ACC112 (cell line): ENCODE data around the gene NMNAT1.

Experiments used
- H2AFZ ChIP-seq: fragments of 200-600 bp; sonication (generic); one replicate; pipeline ENCODE4 v1.6.0; 2017; ENCODE audit warnings: antibody characterized with exemption, low read length; ENCODE audit not compliant: unreplicated experiment
- H3K27ac ChIP-seq: fragments of 200-600 bp; sonication (generic); 2 replicates; pipeline ENCODE4 v1.5.1; 2014; ENCODE audit warnings: low read depth, mild to moderate bottlenecking, antibody characterized with exemption, low read length, moderate library complexity
- H3K27me3 ChIP-seq: fragments of 200-600 bp; sonication (generic); 2 replicates; pipeline ENCODE4 v1.6.1; 2014; ENCODE audit warnings: mild to moderate bottlenecking, antibody characterized with exemption, low read length, moderate library complexity, mixed read lengths; ENCODE audit not compliant: insufficient read depth
- H3K36me3 ChIP-seq: fragments of 200-600 bp; sonication (generic); 2 replicates; pipeline ENCODE4 v1.6.1; 2016; ENCODE audit warnings: mild to moderate bottlenecking, antibody characterized with exemption, low read length, moderate library complexity, mixed read lengths; ENCODE audit not compliant: insufficient read depth
- H3K4me1 ChIP-seq: fragments of 200-600 bp; sonication (generic); one replicate; pipeline ENCODE4 v1.6.1; 2016; ENCODE audit warnings: low read length, mixed read lengths; ENCODE audit not compliant: insufficient read depth, unreplicated experiment, control insufficient read depth
- H3K4me3 ChIP-seq: fragments of 200-600 bp; sonication (generic); 2 replicates; pipeline ENCODE4 v1.5.1; 2014; ENCODE audit warnings: mild to moderate bottlenecking, low read depth, low read length
- H3K79me2 ChIP-seq: fragments of 200-600 bp; sonication (generic); one replicate; pipeline ENCODE4 v1.6.0; 2016; ENCODE audit warnings: low read length; ENCODE audit not compliant: control insufficient read depth, unreplicated experiment, insufficient read depth

NMNAT1 gene

GRCh38 chr1:9942939-9943788 is at the start of gene NMNAT1, which contains the start of gene LZIC:
Gene NMNAT1 (plus strand): TSS chr1:9943475. CDS start chr1:9972074, 28,599 bp downstream.
Gene LZIC (minus strand): TSS chr1:9943391. CDS start chr1:9936619, 6,772 bp downstream.
- Histone ChIP-seq H2AFZ (peak within 1 kb of the TSS; percentile 79), H3K27ac (peak within 1 kb of the TSS; percentile 84), H3K4me3 (peak within 1 kb of the TSS; percentile 86), H3K79me2 (peaks cover 16% of the 10 kb centered on the region), H3K4me1 (peaks cover 10% of the 10 kb centered on the region), H3K27me3 (no peaks in the 10 kb centered on the region), H3K36me3 (no peaks in the 10 kb centered on the region)

- Histone ChIP-seq H3K4me1 (peaks cover 34% of the 10 kb centered on the region), H3K36me3 (no peaks in the 10 kb centered on the region), H3K4me3 (no peak overlapping the region), H3K79me2 (no peaks in the 10 kb centered on the region), H2AFZ (no peak overlapping the region), H3K27ac (peak overlapping the region; percentile 40), H3K27me3 (no peaks in the 10 kb centered on the region)
Measured at GRCh38 chr1:9894115-9894514, 49.2 kb upstream of the NMNAT1 start.

- no peak overlapping the region for H3K27ac ChIP-seq
- H3K4me3 ChIP-seq = no peak overlapping the region
- no peak overlapping the region for H2AFZ ChIP-seq
- no peaks in the 10 kb centered on the region for H3K4me1 ChIP-seq
- H3K36me3 ChIP-seq = no peaks in the 10 kb centered on the region
- H3K79me2 ChIP-seq = no peaks in the 10 kb centered on the region
- no peaks in the 10 kb centered on the region for H3K27me3 ChIP-seq
Measured at GRCh38 chr1:9900142-9901043, 42.9 kb upstream of the NMNAT1 start.

- Histone ChIP-seq H3K4me3 (no peak overlapping the region), H3K4me1 (no peaks in the 10 kb centered on the region), H3K79me2 (no peaks in the 10 kb centered on the region), H3K36me3 (no peaks in the 10 kb centered on the region), H3K27ac (no peak overlapping the region), H3K27me3 (no peaks in the 10 kb centered on the region), H2AFZ (no peak overlapping the region)
Measured at GRCh38 chr1:9901148-9902059, 41.9 kb upstream of the NMNAT1 start.

GRCh38 chr1:9902060-9902452 is 41.2 kb upstream of the NMNAT1 start:
- Histone ChIP-seq H3K4me1 (no peaks in the 10 kb centered on the region), H3K27ac (no peak overlapping the region), H3K79me2 (no peaks in the 10 kb centered on the region), H2AFZ (no peak overlapping the region), H3K36me3 (no peaks in the 10 kb centered on the region), H3K4me3 (no peak overlapping the region), H3K27me3 (no peaks in the 10 kb centered on the region)

GRCh38 chr1:9903801-9904527 is 39.3 kb upstream of the NMNAT1 start:
- H3K27ac ChIP-seq = no peak overlapping the region

GRCh38 chr1:9904596-9904995 is 38.7 kb upstream of the NMNAT1 start:
- H3K36me3 ChIP-seq = no peaks in the 10 kb centered on the region
- no peak overlapping the region for H3K4me3 ChIP-seq
- no peak overlapping the region for H2AFZ ChIP-seq
- H3K27ac ChIP-seq = no peak overlapping the region
- peaks cover 7% of the 10 kb centered on the region for H3K4me1 ChIP-seq
- no peaks in the 10 kb centered on the region for H3K27me3 ChIP-seq
- H3K79me2 ChIP-seq = no peaks in the 10 kb centered on the region

More at GRCh38 chr1:9903801-9904527, 39.3 kb upstream of the NMNAT1 start:
- no peaks in the 10 kb centered on the region for H3K79me2 ChIP-seq
- no peak overlapping the region for H3K4me3 ChIP-seq
- no peaks in the 10 kb centered on the region for H3K36me3 ChIP-seq
- no peak overlapping the region for H2AFZ ChIP-seq
- H3K27me3 ChIP-seq = no peaks in the 10 kb centered on the region
- peaks cover under 1% of the 10 kb centered on the region for H3K4me1 ChIP-seq

- no peak overlapping the region for H3K27ac ChIP-seq
- H2AFZ ChIP-seq = no peak overlapping the region
- no peaks in the 10 kb centered on the region for H3K79me2 ChIP-seq
- peaks cover 7% of the 10 kb centered on the region for H3K4me1 ChIP-seq
- H3K27me3 ChIP-seq = no peaks in the 10 kb centered on the region
- no peaks in the 10 kb centered on the region for H3K36me3 ChIP-seq
- no peak overlapping the region for H3K4me3 ChIP-seq
Measured at GRCh38 chr1:9905010-9905409, 38.3 kb upstream of the NMNAT1 start.

- Histone ChIP-seq H3K4me3 (no peak overlapping the region), H2AFZ (no peak overlapping the region), H3K4me1 (peaks cover 12% of the 10 kb centered on the region), H3K79me2 (no peaks in the 10 kb centered on the region), H3K27ac (no peak overlapping the region), H3K36me3 (no peaks in the 10 kb centered on the region), H3K27me3 (no peaks in the 10 kb centered on the region)
Measured at GRCh38 chr1:9906466-9906865, 36.8 kb upstream of the NMNAT1 start.
